ENCODE results near the gene VGF. TPM values are rescaled to one million over a fixed set of nuclear protein-coding genes. Genes with fewer than 3 reads are reported as not detected.
"Not testable (repeated sequence)": the region's sequence is repeated elsewhere in the genome, so short reads cannot be mapped to it uniquely, and the experiment has no call there.

Gene VGF
- total RNA-seq, 1 donor from 2014 or later, result 20.9 TPM

DNA sequence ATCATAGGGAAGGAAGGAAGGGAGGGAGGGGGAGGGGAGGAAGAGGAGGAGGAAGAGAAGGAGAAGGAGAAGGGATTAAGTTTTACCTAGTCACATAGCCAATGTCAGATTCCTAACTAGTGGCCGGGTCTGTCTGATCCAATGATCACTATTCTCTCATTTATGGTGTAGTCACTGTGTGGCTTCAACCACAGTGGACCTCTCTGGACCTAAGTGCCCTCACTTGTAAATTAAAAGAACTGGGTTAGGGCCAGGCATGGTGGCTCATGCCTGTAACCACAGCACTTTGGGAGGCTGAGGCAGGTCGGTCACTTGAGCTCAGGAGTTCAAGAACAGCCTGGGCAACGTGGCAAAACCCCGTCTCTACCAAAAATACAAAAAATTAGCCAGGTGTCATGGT is 45.1 kb downstream of the VGF start:
- DNase-seq (ENCODE audit: low read depth), result no peak
- TF ChIP-seq, protein P1, sequence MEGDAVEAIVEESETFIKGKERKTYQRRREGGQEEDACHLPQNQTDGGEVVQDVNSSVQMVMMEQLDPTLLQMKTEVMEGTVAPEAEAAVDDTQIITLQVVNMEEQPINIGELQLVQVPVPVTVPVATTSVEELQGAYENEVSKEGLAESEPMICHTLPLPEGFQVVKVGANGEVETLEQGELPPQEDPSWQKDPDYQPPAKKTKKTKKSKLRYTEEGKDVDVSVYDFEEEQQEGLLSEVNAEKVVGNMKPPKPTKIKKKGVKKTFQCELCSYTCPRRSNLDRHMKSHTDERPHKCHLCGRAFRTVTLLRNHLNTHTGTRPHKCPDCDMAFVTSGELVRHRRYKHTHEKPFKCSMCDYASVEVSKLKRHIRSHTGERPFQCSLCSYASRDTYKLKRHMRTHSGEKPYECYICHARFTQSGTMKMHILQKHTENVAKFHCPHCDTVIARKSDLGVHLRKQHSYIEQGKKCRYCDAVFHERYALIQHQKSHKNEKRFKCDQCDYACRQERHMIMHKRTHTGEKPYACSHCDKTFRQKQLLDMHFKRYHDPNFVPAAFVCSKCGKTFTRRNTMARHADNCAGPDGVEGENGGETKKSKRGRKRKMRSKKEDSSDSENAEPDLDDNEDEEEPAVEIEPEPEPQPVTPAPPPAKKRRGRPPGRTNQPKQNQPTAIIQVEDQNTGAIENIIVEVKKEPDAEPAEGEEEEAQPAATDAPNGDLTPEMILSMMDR (conservative IDR thresholded peaks at IDR 0.05; ENCODE audit: low read depth, low read length), result no peak
- H3K4me3 ChIP-seq (ENCODE audit: low read depth, low read length), result no peak overlapping the region

DNA sequence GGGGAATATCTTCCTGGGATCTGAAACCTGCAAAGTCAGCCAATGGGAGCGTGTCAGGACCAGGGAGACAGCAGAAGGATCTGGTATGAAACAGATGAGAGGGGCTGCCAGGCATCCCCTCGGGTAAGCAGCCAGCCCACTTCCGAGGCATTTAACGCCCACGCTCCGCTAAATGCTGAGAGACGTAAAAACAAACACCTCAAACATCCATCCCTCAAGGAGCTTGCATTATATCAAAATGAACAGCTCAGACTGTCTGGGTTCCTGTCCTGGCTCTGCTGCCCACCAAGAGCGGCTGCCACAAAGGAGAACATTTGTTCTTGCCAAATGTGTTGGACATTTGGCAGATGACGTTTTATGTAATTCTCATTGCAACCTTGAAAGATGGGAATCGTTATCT is 45.5 kb downstream of the VGF start:
- TF ChIP-seq, protein P1 (conservative IDR thresholded peaks at IDR 0.05; ENCODE audit: low read depth, low read length), result no peak
- H3K4me3 ChIP-seq (ENCODE audit: low read depth, low read length), result no peak overlapping the region
- no peak for DNase-seq (ENCODE audit: low read depth)

DNA sequence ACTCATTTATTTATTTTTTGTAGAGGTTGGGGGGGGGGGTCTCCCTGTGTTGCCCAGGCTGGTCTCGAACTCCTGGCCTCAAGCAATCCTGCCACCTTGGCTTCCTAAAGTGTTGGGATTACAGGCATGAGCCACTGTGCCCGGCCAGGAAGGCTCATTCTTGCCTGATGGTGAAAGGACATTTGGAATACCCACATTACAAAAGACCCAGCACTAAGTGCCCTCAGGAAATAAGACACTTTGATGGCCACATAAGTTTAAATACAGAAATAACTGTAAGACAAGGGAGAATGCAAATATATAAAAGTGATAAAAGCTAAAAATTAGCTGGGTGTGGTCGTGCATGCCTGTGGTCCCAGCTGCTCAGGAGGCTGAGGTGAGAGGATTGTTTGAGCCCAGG is 46.5 kb downstream of the VGF start:
- no peak for DNase-seq (ENCODE audit: low read depth)
- TF ChIP-seq, protein P1 (conservative IDR thresholded peaks at IDR 0.05; ENCODE audit: low read depth, low read length), result no peak

DNA sequence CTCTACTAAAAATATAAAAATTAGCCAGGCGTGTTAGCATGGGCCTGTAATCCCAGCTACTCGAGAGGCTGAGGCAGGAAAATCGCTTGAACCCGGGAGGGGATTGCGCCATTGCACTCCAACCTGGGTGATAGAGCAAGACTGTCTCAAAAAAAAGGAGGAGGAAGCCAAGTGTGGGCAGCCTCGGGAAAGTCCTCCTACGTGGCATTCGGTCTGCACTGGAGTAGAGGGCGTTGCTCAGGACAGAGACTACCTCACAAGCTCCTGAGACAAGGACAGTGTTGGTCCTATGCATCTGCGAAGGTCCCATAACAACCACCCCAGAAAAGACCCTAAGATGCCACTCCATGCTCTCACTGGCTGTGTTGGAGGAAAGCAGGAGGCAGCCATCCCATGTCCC is 48.5 kb downstream of the VGF start:
- DNase-seq (ENCODE audit: low read depth), result no peak
- no peak overlapping the region for H3K4me3 ChIP-seq (ENCODE audit: low read depth, low read length)
- TF ChIP-seq, protein P1 (conservative IDR thresholded peaks at IDR 0.05; ENCODE audit: low read depth, low read length), result no peak

More for the DNA sequence above, 46.5 kb downstream of the VGF start:
- H3K4me3 ChIP-seq (ENCODE audit: low read depth, low read length), result no peak overlapping the region

DNA sequence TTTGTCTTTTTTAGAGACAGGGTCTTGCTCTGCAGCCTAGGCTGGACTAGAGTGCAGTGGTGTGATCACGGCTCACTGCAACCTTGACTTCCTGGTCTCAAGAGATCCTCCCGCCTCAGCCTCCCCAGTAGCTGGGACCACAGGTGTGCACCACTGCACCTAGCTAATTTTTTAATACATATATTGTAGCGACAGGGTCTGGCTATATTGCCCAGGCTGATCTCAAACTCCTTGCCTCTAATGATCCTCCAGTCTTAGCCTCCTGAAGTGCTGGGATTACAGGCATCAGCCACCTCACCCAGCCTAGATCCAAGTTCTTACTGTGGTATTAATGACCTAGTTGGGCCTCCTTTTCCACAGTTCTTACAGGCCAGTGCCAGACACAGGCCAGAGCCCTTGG is 50.2 kb downstream of the VGF start:
- TF ChIP-seq, protein P1 (conservative IDR thresholded peaks at IDR 0.05; ENCODE audit: low read depth, low read length), result no peak
- no peak overlapping the region for H3K4me3 ChIP-seq (ENCODE audit: low read depth, low read length)
- DNase-seq (ENCODE audit: low read depth), result no peak

DNA sequence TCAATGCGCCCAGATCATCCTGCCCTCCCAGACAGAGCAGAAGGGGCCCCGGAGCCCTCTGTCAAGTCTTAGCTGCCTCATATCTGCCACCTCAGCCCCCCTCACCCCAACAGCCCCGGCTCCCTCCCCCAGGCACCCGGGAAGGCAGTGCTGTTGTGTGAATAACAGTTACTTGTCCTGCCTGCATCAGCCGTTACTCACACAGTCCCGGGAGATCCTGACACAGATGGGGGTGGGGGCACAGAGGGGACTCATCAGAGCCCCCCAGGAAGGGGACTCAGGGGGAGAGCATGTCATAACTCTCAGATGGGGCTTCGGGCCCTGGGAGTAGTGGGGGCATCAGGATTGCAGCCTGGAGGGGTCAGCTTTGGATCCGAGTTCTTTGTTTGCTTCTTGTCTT is 50.9 kb downstream of the VGF start:
- no peak for DNase-seq (ENCODE audit: low read depth)
- no peak overlapping the region for H3K4me3 ChIP-seq (ENCODE audit: low read depth, low read length)
- TF ChIP-seq, protein P1 (conservative IDR thresholded peaks at IDR 0.05; ENCODE audit: low read depth, low read length), result no peak

DNA sequence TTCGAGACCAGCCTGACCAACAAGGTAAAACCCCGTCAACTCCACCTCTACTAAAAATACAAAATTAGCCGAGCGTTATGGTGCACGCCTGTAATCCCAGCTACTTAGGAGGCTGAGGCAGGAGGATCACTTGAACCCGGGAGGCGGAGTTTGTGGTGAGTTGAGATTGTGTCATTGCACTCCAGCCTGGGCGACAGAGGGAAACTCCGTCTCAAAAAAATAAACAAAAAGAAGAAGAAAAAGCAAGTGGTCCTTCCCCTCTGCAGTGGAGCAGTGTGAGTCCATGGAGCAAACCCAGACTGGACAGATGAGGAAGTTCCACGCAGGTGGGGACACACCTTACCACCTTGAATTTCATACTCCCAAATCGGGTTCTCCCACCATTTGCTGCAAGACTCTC is 51.5 kb downstream of the VGF start:
- TF ChIP-seq, protein P1 (conservative IDR thresholded peaks at IDR 0.05; ENCODE audit: low read depth, low read length), result no peak
- H3K4me3 ChIP-seq (ENCODE audit: low read depth, low read length), result no peak overlapping the region
- no peak for DNase-seq (ENCODE audit: low read depth)

DNA sequence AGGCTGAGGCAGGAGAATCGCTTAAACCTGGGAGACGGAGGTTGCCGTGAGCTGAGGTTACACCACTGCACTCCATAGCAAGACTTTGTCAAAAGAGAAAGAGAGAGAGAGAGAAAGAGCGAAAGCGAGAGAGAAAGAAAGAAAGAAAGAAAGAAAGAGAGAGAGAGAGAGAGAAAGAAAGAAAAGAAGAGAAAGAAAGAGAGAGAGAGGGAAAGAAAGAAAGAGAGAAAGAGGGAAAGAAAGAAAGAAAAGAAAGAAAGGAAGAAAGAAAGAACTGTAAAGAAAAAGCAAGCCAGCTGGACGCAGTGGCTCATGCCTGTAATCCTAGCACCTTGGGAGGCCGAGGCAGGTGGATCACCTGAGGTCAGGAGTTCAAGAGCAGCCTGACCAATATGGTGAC is 52.2 kb downstream of the VGF start:
- H3K4me3 ChIP-seq (ENCODE audit: low read depth, low read length); DNase-seq (ENCODE audit: low read depth): not testable (repeated sequence)

All from epithelial cell of proximal tubule (primary cell).